ENCODE results near the gene NSG1.

GRCh38 chr4:4343038-4343437, 43.9 kb upstream of the NSG1 start:
- TF ChIP-seq, protein P1, sequence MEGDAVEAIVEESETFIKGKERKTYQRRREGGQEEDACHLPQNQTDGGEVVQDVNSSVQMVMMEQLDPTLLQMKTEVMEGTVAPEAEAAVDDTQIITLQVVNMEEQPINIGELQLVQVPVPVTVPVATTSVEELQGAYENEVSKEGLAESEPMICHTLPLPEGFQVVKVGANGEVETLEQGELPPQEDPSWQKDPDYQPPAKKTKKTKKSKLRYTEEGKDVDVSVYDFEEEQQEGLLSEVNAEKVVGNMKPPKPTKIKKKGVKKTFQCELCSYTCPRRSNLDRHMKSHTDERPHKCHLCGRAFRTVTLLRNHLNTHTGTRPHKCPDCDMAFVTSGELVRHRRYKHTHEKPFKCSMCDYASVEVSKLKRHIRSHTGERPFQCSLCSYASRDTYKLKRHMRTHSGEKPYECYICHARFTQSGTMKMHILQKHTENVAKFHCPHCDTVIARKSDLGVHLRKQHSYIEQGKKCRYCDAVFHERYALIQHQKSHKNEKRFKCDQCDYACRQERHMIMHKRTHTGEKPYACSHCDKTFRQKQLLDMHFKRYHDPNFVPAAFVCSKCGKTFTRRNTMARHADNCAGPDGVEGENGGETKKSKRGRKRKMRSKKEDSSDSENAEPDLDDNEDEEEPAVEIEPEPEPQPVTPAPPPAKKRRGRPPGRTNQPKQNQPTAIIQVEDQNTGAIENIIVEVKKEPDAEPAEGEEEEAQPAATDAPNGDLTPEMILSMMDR (conservative IDR thresholded peaks at IDR 0.05 in 1 of 2, IDR thresholded peaks at IDR 0.05 in 1 of 2; ENCODE audit: low read depth in 1 of 2, low read length in 2 of 2) = no peak
- TF ChIP-seq EZH2 (IDR thresholded peaks at IDR 0.05; ENCODE audit: low read length, missing control alignments) = no peak

Data from fibroblast of lung (primary cell).